Muscle layer of colon (tissue), 2 donors: Measurements from ENCODE around the gene KRT71.

Source experiments
- H3K27ac ChIP-seq: one replicate; pipeline ENCODE4 v1.7.0; 2013; ENCODE audit warnings: low read depth, mild to moderate bottlenecking, low read length, moderate library complexity
- H3K27me3 ChIP-seq, 2 donors: one replicate each; pipeline ENCODE4 v1.7.0; 2013; ENCODE audit warnings: low read length in 2 of 2, mild to moderate bottlenecking in 2 of 2; ENCODE audit not compliant: insufficient read depth in 2 of 2, control insufficient read depth in 1 of 2
- H3K36me3 ChIP-seq: one replicate; pipeline ENCODE4 v1.7.0; 2013; ENCODE audit warnings: mild to moderate bottlenecking, low read length; ENCODE audit not compliant: insufficient read depth
- H3K4me1 ChIP-seq: one replicate; pipeline ENCODE4 v1.7.0; 2013; ENCODE audit warnings: mild to moderate bottlenecking, low read length; ENCODE audit not compliant: insufficient read depth
- H3K4me3 ChIP-seq, 2 donors: one replicate each; pipeline ENCODE4 v1.7.0; 2013; ENCODE audit warnings: low read length in 2 of 2, low read depth in 1 of 2, mild to moderate bottlenecking in 1 of 2, moderate library complexity in 1 of 2
- H3K9ac ChIP-seq: one replicate; pipeline ENCODE4 v1.7.0; 2013; ENCODE audit warnings: low read length
- H3K9me3 ChIP-seq: one replicate; pipeline ENCODE4 v1.7.0; 2013; ENCODE audit warnings: mild to moderate bottlenecking, low read length
- donor health status: abdominal sarcoma.
- donor health status: Adenocarcinoma of cecum.

KRT71 gene

DNA sequence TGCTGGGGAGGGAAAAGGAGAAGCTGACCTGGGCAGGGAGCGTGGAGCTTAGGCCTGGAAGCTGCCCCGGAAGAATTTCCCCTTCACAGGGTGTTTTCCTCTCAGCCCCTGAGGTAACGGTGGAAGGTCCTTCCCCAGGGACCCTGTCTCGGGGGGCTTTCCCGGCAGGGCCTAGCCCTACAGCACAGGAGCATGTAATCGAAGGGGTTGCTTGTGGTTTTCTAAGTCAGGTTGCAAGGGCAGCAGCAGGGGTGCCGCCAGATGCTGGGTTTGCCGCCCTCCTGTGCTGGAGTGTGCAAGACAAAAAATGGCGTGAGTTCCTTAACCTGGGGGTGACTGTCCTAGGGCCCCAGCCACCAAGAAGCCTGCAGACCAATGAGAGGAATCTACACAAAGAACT, 22.3 kb upstream of the KRT71 start:
- no peaks in the 10 kb centered on the region for H3K9me3 ChIP-seq
- H3K4me1 ChIP-seq: no peaks in the 10 kb centered on the region
- H3K27ac ChIP-seq: no peak overlapping the region
- no peaks in the 10 kb centered on the region for H3K27me3 ChIP-seq
- H3K36me3 ChIP-seq: no peaks in the 10 kb centered on the region
- H3K9ac ChIP-seq: no peak overlapping the region
- H3K4me3 ChIP-seq: no peak overlapping the region

DNA sequence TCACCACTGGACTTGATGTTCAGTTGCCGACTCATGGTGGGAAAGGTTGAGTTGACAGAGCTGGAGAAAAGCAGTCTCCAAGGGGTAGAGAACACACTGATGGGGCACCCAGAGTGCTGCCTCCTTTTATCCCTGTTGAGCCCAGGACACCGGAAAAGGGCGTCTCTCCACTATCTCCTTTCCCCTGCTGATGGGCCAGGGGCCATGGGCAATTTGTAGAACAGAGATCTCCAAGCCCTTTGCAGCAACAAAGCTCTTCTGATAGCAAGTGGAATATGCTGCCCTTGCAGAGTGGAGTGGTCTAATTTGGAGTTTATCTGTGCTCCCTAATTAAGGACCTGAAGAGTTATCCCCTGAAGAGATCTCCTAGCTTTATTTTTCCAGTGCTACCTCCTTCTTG, 20.8 kb upstream of the KRT71 start, which contains the start of gene KRT74:
TSS of gene KRT74 (minus strand) at position 101 of the 400 bp plus-strand sequence. CDS start at position 35, 66 bp downstream.
- no peaks in the 10 kb centered on the region for H3K4me1 ChIP-seq
- no peak within 1 kb of the TSS for H3K27ac ChIP-seq
- H3K36me3 ChIP-seq: no peaks in the 10 kb centered on the region
- H3K27me3 ChIP-seq: no peaks in the 10 kb centered on the region
- H3K9me3 ChIP-seq: no peaks in the 10 kb centered on the region
- no peak within 1 kb of the TSS for H3K9ac ChIP-seq
- no peak within 1 kb of the TSS for H3K4me3 ChIP-seq

DNA sequence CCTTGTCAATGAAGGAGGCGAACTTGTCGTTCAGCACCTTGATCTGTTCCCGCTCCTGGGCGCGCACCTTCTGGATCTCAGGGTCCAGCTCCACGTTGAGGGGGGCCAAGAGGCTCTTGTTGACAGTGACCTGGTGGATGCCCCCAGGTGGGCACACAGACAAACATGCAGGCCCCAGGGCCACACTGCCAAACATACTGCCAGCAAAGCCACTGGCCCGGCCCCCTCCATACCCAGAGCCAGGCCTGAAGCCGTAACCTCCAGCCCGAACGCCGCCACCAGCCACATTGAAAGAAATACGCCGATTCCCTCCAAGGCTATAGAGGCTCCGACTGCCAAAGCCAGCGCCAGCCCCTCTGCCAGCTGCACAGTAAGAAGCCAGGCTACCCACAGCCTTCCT, 20.4 kb upstream of the KRT71 start:
- Histone ChIP-seq H3K4me1 (no peaks in the 10 kb centered on the region), H3K9me3 (no peaks in the 10 kb centered on the region), H3K36me3 (no peaks in the 10 kb centered on the region), H3K27ac (no peak overlapping the region), H3K9ac (no peak overlapping the region), H3K27me3 (no peaks in the 10 kb centered on the region), H3K4me3 (no peak overlapping the region)

DNA sequence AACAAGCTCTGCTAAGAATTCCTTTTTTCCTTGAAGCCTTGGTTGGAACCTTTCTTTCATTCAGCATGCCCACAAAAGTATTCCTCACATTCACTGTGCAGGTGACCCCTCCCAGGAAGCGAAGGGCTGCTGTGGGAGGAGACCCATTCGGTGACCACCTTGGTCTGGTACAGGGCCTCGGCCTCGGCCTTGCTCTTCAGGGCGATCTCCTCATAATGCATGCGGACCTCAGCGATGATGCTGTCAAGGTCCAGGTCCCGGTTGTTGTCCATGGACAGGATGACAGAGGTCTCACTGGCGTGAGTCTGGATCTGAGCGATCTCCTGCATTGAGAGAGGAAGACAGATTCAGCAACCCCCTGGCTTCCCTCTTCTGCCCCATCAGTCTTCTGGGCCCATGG, 17.6 kb upstream of the KRT71 start:
- Histone ChIP-seq H3K27me3 (peaks cover 0 to 4% of the 10 kb centered on the region in 2 donors), H3K4me1 (no peaks in the 10 kb centered on the region)

DNA sequence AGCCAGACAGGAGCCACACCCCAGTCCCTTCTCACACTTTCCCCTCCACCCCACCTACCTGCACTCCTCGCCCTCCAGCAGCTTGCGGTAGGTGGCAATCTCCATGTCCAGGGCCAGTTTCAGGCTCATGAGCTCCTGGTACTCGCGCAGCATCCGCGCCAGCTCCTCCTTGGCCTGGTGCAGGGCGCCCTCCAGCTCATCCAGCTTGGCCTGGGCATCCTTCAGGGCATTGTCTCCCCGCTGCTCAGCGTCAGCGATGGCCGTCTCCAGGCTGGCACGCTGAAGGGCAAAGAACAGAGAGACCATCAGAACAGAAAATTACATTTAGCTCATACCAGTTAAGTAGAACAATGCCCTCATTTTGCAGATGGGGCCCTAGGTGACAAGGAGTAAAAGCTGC, 15.2 kb upstream of the KRT71 start:
- H3K27ac ChIP-seq: no peak overlapping the region
- no peak overlapping the region for H3K4me3 ChIP-seq
- peaks cover 0 to 4% of the 10 kb centered on the region in 2 donors for H3K27me3 ChIP-seq
- H3K4me1 ChIP-seq: no peaks in the 10 kb centered on the region
- H3K9me3 ChIP-seq: no peaks in the 10 kb centered on the region
- no peaks in the 10 kb centered on the region for H3K36me3 ChIP-seq
- H3K9ac ChIP-seq: no peak overlapping the region

More for the DNA sequence above, 17.6 kb upstream of the KRT71 start:
- no peaks in the 10 kb centered on the region for H3K9me3 ChIP-seq
- no peak overlapping the region for H3K27ac ChIP-seq
- H3K4me3 ChIP-seq: no peak overlapping the region
- no peak overlapping the region for H3K9ac ChIP-seq
- H3K36me3 ChIP-seq: no peaks in the 10 kb centered on the region

DNA sequence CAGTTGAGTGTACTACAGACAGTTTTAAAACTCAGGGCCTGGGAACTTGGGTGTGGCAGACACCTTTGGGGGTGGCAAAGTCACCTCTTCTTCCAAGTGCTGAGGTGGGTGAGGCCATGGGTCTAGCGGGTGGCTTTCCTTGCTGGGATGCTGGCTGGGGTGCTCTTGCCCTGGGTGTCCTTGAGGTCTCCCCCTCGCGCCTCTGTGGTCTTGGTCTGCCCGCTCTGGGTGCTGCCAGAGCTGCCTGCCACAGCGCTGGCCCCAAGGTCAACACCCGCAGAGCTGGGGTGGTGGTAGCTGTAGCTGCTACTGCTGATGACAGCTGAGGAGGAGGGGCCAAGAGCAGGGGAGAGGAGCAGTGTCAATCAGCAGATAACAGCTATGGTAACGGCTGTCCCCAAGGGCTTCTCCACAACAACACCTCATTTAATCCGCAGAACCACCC, 13.9 kb upstream of the KRT71 start:
- H3K27ac ChIP-seq: no peak overlapping the region
- H3K36me3 ChIP-seq: no peaks in the 10 kb centered on the region
- H3K9ac ChIP-seq: no peak overlapping the region
- H3K4me1 ChIP-seq: no peaks in the 10 kb centered on the region
- peaks cover 0 to 4% of the 10 kb centered on the region in 2 donors for H3K27me3 ChIP-seq
- H3K9me3 ChIP-seq: no peaks in the 10 kb centered on the region
- no peak overlapping the region for H3K4me3 ChIP-seq

DNA sequence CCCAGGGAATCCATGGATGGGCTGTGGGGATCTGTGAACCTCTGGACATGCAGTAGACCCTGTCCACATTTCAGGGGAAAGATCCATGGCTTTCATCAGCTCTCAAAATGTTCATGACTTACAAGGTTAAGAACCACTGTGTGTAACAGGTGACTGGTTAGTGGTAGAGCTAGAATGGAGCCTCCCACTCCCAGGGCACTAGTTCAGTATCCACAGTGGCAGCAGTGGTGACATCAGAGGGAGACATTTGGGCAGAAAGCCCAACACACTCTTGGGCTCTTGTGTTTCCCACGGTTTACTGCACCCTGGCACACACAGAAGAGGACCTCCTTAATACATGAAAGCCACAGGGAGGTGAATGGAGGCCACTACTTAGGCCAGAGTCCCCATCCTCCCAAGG, 11.6 kb upstream of the KRT71 start:
- Histone ChIP-seq H3K27me3 (peaks cover 0 to 4% of the 10 kb centered on the region in 2 donors), H3K36me3 (no peaks in the 10 kb centered on the region), H3K4me1 (no peaks in the 10 kb centered on the region), H3K27ac (no peak overlapping the region), H3K4me3 (no peak overlapping the region), H3K9me3 (no peaks in the 10 kb centered on the region), H3K9ac (no peak overlapping the region)

DNA sequence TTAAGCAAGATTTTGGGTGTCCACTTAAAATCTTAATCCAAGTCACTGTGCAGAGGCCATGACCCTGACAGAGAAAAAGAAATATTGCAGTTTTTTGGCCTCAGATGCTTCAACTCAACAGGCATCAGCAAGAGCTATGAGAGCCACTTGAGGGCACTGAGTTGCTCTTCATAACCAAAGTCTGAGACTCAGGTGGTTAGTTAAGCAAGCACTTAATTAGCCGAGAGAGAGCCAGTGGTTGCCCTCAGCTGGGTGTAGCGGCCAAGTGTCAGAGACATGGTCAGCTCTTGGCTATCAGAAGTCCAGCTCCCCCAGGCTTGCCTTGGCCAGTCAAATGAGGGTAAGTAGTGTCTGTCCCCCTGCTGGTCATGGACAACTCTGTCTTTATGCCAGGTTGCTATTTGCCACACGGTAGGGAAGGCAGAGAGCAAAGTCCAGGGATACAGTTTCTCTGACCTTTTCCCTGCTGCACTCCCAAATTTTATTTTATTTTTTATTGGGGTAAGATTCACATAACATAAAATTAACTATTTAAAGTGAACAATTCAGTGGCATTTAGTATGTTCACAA, 9.0 kb upstream of the KRT71 start:
- Histone ChIP-seq H3K27me3 (peaks cover 0 to 9% of the 10 kb centered on the region in 2 donors), H3K4me1 (no peaks in the 10 kb centered on the region), H3K36me3 (no peaks in the 10 kb centered on the region), H3K9ac (no peak overlapping the region), H3K27ac (no peak overlapping the region), H3K4me3 (no peak overlapping the region), H3K9me3 (no peaks in the 10 kb centered on the region)

DNA sequence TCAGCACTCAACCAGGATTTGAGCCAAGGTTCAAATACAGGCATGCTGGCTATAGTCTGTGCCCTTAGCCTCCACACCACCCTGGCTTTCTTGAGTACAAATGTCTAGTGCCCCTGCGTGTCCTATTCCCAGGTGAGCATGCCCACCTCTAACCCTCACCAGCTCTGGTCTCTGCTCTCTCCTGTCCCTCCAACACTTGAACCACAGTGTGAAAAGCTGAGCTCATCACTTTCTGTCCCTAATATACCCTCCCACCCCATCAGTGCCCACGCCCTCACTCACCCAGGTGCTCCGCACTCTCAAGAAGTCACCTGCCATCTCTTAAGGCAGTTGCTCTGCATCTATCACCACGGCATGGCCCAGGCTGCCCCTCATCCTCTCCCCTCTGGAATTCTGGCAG, 7.0 kb upstream of the KRT71 start:
- no peaks in the 10 kb centered on the region for H3K4me1 ChIP-seq
- H3K4me3 ChIP-seq: no peak overlapping the region

GRCh38 chr12:52558781-52559445, 6.0 kb upstream of the KRT71 start:
- Histone ChIP-seq H3K9me3 (no peaks in the 10 kb centered on the region), H3K4me3 (no peak overlapping the region), H3K4me1 (no peaks in the 10 kb centered on the region), H3K36me3 (no peaks in the 10 kb centered on the region), H3K27me3 (peaks cover 0 to 5% of the 10 kb centered on the region in 2 donors), H3K27ac (no peak overlapping the region), H3K9ac (no peak overlapping the region)

More for the DNA sequence above, 7.0 kb upstream of the KRT71 start:
- Histone ChIP-seq H3K36me3 (no peaks in the 10 kb centered on the region), H3K9me3 (no peaks in the 10 kb centered on the region), H3K27me3 (peaks cover 0 to 5% of the 10 kb centered on the region in 2 donors), H3K27ac (no peak overlapping the region), H3K9ac (no peak overlapping the region)

GRCh38 chr12:52557476-52557875, 4.5 kb upstream of the KRT71 start:
- H3K27me3 ChIP-seq: peaks cover 0 to 5% of the 10 kb centered on the region in 2 donors
- no peak overlapping the region for H3K4me3 ChIP-seq

DNA sequence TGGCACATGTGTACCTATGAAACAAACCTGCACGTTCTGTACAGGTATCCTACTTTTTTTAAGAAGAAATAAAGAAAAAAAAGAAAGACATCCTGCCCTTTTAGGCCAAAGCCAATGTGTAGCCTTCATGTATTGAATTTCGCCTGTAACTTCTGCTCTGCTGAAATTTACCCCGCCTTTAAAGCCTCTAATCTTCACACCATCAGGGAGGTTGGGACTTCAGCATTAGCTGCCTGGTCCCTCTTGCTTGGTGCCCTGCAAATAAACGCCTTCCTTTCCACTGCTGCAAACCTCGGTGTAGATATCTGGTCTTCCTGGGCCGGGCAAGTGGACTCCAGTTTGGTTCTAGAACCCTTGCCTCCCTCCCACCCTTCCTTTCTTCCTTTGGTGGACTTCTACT, 2.6 kb upstream of the KRT71 start:
- no peaks in the 10 kb centered on the region for H3K9me3 ChIP-seq
- no peaks in the 10 kb centered on the region for H3K4me1 ChIP-seq
- H3K9ac ChIP-seq: no peak overlapping the region
- peaks cover 0 to 5% of the 10 kb centered on the region in 2 donors for H3K27me3 ChIP-seq
- no peaks in the 10 kb centered on the region for H3K36me3 ChIP-seq
- no peak overlapping the region for H3K4me3 ChIP-seq
- H3K27ac ChIP-seq: no peak overlapping the region

More at GRCh38 chr12:52557476-52557875, 4.5 kb upstream of the KRT71 start:
- Histone ChIP-seq H3K9ac (no peak overlapping the region), H3K4me1 (no peaks in the 10 kb centered on the region), H3K9me3 (no peaks in the 10 kb centered on the region), H3K36me3 (no peaks in the 10 kb centered on the region), H3K27ac (no peak overlapping the region)
